HEK293 (cell line): ENCODE measurements around the gene CDC42BPA.

Source experiments
- CTCF ChIA-PET: fragments of 350-600 bp; formaldehyde crosslinking; extraction: SDS; loops from one replicate; lab custom pipeline; 2021; ENCODE audit warnings: antibody characterized with exemption; lab: Yijun Ruan, JAX
- POLR2A ChIA-PET: fragments of 300-600 bp; formaldehyde crosslinking; extraction: SDS; loops from one replicate; lab custom pipeline; 2020; ENCODE audit warnings: antibody characterized with exemption, inconsistent platforms; lab: Yijun Ruan, JAX
- H3K27ac ChIP-seq: fragments of 200-500 bp; sonication (Bioruptor generic); 2 replicates; pipeline ENCODE4 v1.5.1; 2014; ENCODE audit warnings: low read depth, low read length, control low read depth, inconsistent platforms; ENCODE audit errors: extremely low read depth
- H3K36me3 ChIP-seq, 2 experiments: fragments of 200-500 bp in 1 of 2; sonication (Bioruptor generic) in 1 of 2; 1 replicate in 1 of 2; 2 replicates in 1 of 2; pipeline ENCODE4 v1.5.1; 2014 to 2017; ENCODE audit warnings: inconsistent platforms in 2 of 2, low read length in 2 of 2; ENCODE audit not compliant: control insufficient read depth in 2 of 2, insufficient read depth in 1 of 2
- H3K4me1 ChIP-seq: fragments of 200-500 bp; sonication (Bioruptor generic); 2 replicates; pipeline ENCODE4 v1.5.1; 2014; ENCODE audit warnings: mild to moderate bottlenecking, low read length, inconsistent platforms; ENCODE audit not compliant: control insufficient read depth, insufficient read depth
- H3K4me3 ChIP-seq: 2 replicates; pipeline ENCODE4 v1.5.1; 2011; ENCODE audit warnings: low read depth, mild to moderate bottlenecking, control low read depth, low read length, moderate library complexity
- H3K9me3 ChIP-seq: fragments of 200-500 bp; sonication (Bioruptor generic); 2 replicates; pipeline ENCODE4 v1.5.1; 2014; ENCODE audit warnings: low read depth, low read length, inconsistent platforms; ENCODE audit not compliant: control insufficient read depth, insufficient read depth
- ELK4 ChIP-seq: IDR thresholded peaks from 2 replicates; pipeline ENCODE4 v1.6.1; 2011; ENCODE audit warnings: mild to moderate bottlenecking, low read depth, low read length, borderline replicate concordance
- KLF9 ChIP-seq: fragments of 450-650 bp; formaldehyde crosslinking; IDR thresholded peaks from 2 replicates; pipeline ENCODE4 v1.5.1; 2016; ENCODE audit warnings: missing biosample characterization, missing genetic modification characterization, low read depth
- PRDM10 ChIP-seq: fragments of 450-650 bp; formaldehyde crosslinking; IDR thresholded peaks from 2 replicates; pipeline ENCODE4 v1.5.1; 2016; ENCODE audit warnings: missing biosample characterization, missing genetic modification characterization
- PRDM2 ChIP-seq: fragments of 450-650 bp; formaldehyde crosslinking; IDR thresholded peaks from 2 replicates; pipeline ENCODE4 v1.5.1; 2016; ENCODE audit warnings: missing biosample characterization, missing genetic modification characterization, borderline replicate concordance
- PRDM6 ChIP-seq: fragments of 450-650 bp; formaldehyde crosslinking; IDR thresholded peaks from 2 replicates; pipeline ENCODE4 v1.5.1; 2017; ENCODE audit warnings: missing biosample characterization, missing genetic modification characterization
- SP7 ChIP-seq: fragments of 450-650 bp; formaldehyde crosslinking; IDR thresholded peaks from 2 replicates; pipeline ENCODE4 v1.5.1; 2016; ENCODE audit warnings: missing biosample characterization, missing genetic modification characterization
- ZBTB17 ChIP-seq: fragments of 450-650 bp; formaldehyde crosslinking; IDR thresholded peaks from 2 replicates; pipeline ENCODE4 v1.5.1; 2016; ENCODE audit warnings: missing biosample characterization, missing genetic modification characterization
- ZNF155 ChIP-seq: fragments of 450-650 bp; formaldehyde crosslinking; IDR thresholded peaks from 2 replicates; pipeline ENCODE4 v1.5.1; 2016; ENCODE audit warnings: missing biosample characterization, missing genetic modification characterization
- ZNF292 ChIP-seq: fragments of 450-650 bp; formaldehyde crosslinking; IDR thresholded peaks from 2 replicates; pipeline ENCODE4 v1.5.1; 2016; ENCODE audit warnings: low read depth, missing biosample characterization, missing genetic modification characterization, borderline replicate concordance
- ZNF423 ChIP-seq: fragments of 450-650 bp; formaldehyde crosslinking; IDR thresholded peaks from 2 replicates; pipeline ENCODE4 v1.5.1; 2016; ENCODE audit warnings: missing biosample characterization, missing genetic modification characterization
- ZNF426 ChIP-seq: fragments of 450-650 bp; formaldehyde crosslinking; IDR thresholded peaks from 2 replicates; pipeline ENCODE4 v1.5.1; 2017; ENCODE audit warnings: missing biosample characterization, missing genetic modification characterization, mild to moderate bottlenecking, inconsistent platforms, moderate library complexity
- ZNF449 ChIP-seq: fragments of 450-650 bp; formaldehyde crosslinking; IDR thresholded peaks from 2 replicates; pipeline ENCODE4 v1.5.1; 2017; ENCODE audit warnings: missing biosample characterization, mild to moderate bottlenecking, missing genetic modification characterization, moderate library complexity
- ZNF501 ChIP-seq: fragments of 450-650 bp; formaldehyde crosslinking; IDR thresholded peaks from 2 replicates; pipeline ENCODE4 v1.5.1; 2016; ENCODE audit warnings: missing biosample characterization, missing genetic modification characterization
- ZNF585B ChIP-seq: fragments of 450-650 bp; formaldehyde crosslinking; IDR thresholded peaks from 2 replicates; pipeline ENCODE4 v1.5.1; 2016; ENCODE audit warnings: missing biosample characterization, missing genetic modification characterization
- ZNF600 ChIP-seq: fragments of 450-650 bp; formaldehyde crosslinking; IDR thresholded peaks from 2 replicates; pipeline ENCODE4 v1.5.1; 2016; ENCODE audit warnings: missing biosample characterization, missing genetic modification characterization
- ZNF623 ChIP-seq: fragments of 450-650 bp; formaldehyde crosslinking; IDR thresholded peaks from 2 replicates; pipeline ENCODE4 v1.5.1; 2016; ENCODE audit warnings: missing biosample characterization, missing genetic modification characterization
- ZNF660 ChIP-seq: fragments of 450-650 bp; IDR thresholded peaks from 2 replicates; pipeline ENCODE4 v1.5.1; 2018; ENCODE audit warnings: missing biosample characterization, mild to moderate bottlenecking, missing genetic modification characterization
- ZNF692 ChIP-seq: fragments of 450-650 bp; formaldehyde crosslinking; IDR thresholded peaks from 2 replicates; pipeline ENCODE4 v1.5.1; 2016; ENCODE audit warnings: missing biosample characterization, missing genetic modification characterization
- ZSCAN16 ChIP-seq: fragments of 450-650 bp; formaldehyde crosslinking; IDR thresholded peaks from 2 replicates; pipeline ENCODE4 v1.5.1; 2016; ENCODE audit warnings: missing biosample characterization, missing genetic modification characterization
- ZSCAN18 ChIP-seq: fragments of 450-650 bp; formaldehyde crosslinking; IDR thresholded peaks from 2 replicates; pipeline ENCODE4 v1.5.1; 2016; ENCODE audit warnings: missing biosample characterization, missing genetic modification characterization

Gene CDC42BPA

GRCh38 chr1:227214207-227214606, 104.1 kb downstream of the CDC42BPA start:
- CTCF ChIA-PET, result no interaction called here
- no peak overlapping the region for H3K27ac ChIP-seq
- POLR2A ChIA-PET, result no interaction called here
- no peak overlapping the region for H3K4me3 ChIP-seq
- no peaks in the 10 kb centered on the region for H3K9me3 ChIP-seq
- no peaks in the 10 kb centered on the region for H3K4me1 ChIP-seq
- H3K36me3 ChIP-seq, result peaks cover 0 to 3% of the 10 kb centered on the region in 2 experiments; a peak in 1 of 3 replicates
- TF ChIP-seq ELK4, result no peak
- TF ChIP-seq ZNF692 (tag by site-specific recombination), result no peak
- no peak for TF ChIP-seq ZNF501 (tag by site-specific recombination)
- no peak for TF ChIP-seq ZSCAN16 (tag by site-specific recombination)
- TF ChIP-seq ZNF585B (tag by site-specific recombination), result no peak
- no peak for TF ChIP-seq PRDM10
- no peak for TF ChIP-seq ZNF423 (tag by site-specific recombination)
- TF ChIP-seq ZNF292 (tag by site-specific recombination), result no peak
- no peak for TF ChIP-seq KLF9 (tag by site-specific recombination)
- no peak for TF ChIP-seq ZSCAN18 (tag by site-specific recombination)
- no peak for TF ChIP-seq ZNF155 (tag by site-specific recombination)
- no peak for TF ChIP-seq PRDM2 (tag by site-specific recombination)
- no peak for TF ChIP-seq ZNF426 (tag by site-specific recombination)
- TF ChIP-seq ZNF600 (tag by site-specific recombination), result no peak
- peak; percentile 76; the same call in 1 of the 2 replicates for TF ChIP-seq PRDM6 (tag by site-specific recombination)
- TF ChIP-seq SP7 (tag by site-specific recombination), result peak; percentile 72
- no peak for TF ChIP-seq ZNF449 (tag by site-specific recombination)
- TF ChIP-seq ZBTB17, result peak; percentile 45; the same call in 1 of the 2 replicates
- TF ChIP-seq ZNF660 (tag by site-specific recombination), result no peak
- TF ChIP-seq ZNF623 (tag by site-specific recombination), result no peak
